Measurements from ENCODE around the gene NT5DC3.

- TF ChIP-seq, protein P1, sequence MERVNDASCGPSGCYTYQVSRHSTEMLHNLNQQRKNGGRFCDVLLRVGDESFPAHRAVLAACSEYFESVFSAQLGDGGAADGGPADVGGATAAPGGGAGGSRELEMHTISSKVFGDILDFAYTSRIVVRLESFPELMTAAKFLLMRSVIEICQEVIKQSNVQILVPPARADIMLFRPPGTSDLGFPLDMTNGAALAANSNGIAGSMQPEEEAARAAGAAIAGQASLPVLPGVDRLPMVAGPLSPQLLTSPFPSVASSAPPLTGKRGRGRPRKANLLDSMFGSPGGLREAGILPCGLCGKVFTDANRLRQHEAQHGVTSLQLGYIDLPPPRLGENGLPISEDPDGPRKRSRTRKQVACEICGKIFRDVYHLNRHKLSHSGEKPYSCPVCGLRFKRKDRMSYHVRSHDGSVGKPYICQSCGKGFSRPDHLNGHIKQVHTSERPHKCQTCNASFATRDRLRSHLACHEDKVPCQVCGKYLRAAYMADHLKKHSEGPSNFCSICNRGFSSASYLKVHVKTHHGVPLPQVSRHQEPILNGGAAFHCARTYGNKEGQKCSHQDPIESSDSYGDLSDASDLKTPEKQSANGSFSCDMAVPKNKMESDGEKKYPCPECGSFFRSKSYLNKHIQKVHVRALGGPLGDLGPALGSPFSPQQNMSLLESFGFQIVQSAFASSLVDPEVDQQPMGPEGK (CRISPR knock-in tag; IDR thresholded peaks at IDR 0.05; ENCODE audit: borderline replicate concordance), result no peak
- no peak for TF ChIP-seq ARNTL (CRISPR knock-in tag; IDR thresholded peaks at IDR 0.05; ENCODE audit: borderline replicate concordance, low read depth)
- no peak for TF ChIP-seq ZFP3 (CRISPR knock-in tag; IDR thresholded peaks at IDR 0.05)
- TF ChIP-seq RARB (CRISPR knock-in tag; IDR thresholded peaks at IDR 0.05), result no peak
- no peak for TF ChIP-seq PPARA (CRISPR knock-in tag; IDR thresholded peaks at IDR 0.05; ENCODE audit: borderline replicate concordance)
- no peak for TF ChIP-seq ZNF565 (CRISPR knock-in tag; conservative IDR thresholded peaks at IDR 0.05; ENCODE audit: low read depth)
- no peak for TF ChIP-seq OSR1 (CRISPR knock-in tag; IDR thresholded peaks at IDR 0.05)
Measured at GRCh38 chr12:103798586-103798985, 42.4 kb downstream of the NT5DC3 start.

Measured in SK-N-SH treated with all-trans-retinoic acid at 6 μM for 48 hours (cell line).